Esophagus muscularis mucosa (tissue), 3 donors: ENCODE results near the gene PCDHGA3.

Source experiments
- CTCF ChIP-seq, 3 experiments: fragments of 200-600 bp in 2 of 3; fragments of 450-650 bp in 1 of 3; sonication (generic) in 2 of 3; IDR thresholded peaks; one replicate each; pipeline ENCODE4 v1.5.1; 2017 to 2019; ENCODE audit warnings: antibody characterized with exemption in 3 of 3, mild to moderate bottlenecking in 2 of 3, moderate library complexity in 1 of 3
- POLR2AphosphoS5 ChIP-seq, 2 donors: sonication (generic); formaldehyde crosslinking; IDR thresholded peaks; one replicate each; pipeline ENCODE4 v1.6.1; 2017; ENCODE audit warnings: antibody characterized with exemption in 2 of 2

GRCh38 chr5:141343242-141343952 is at the start of gene PCDHGA3:
- TF ChIP-seq POLR2AphosphoS5 (IDR thresholded peaks at IDR 0.05) (no peak), CTCF (IDR thresholded peaks at IDR 0.05) (peak in 1 of 3 experiments; percentile 15)
